A673 (cell line): ENCODE data around the gene LRRC71. TPM values are rescaled to one million over a fixed set of nuclear protein-coding genes. Genes with fewer than 3 reads are reported as not detected.
A peak's percentile ranks its signal among the peaks of the same experiment; 100 is the strongest.

ENCODE experiments used
- BruUV-seq: library from RNA; stranded (reverse); fragments of 400-500 nt; replicated peaks from 2 replicates; lab custom pipeline; 2021; lab: Mats Ljungman, UMichigan
- CTCF ChIA-PET: fragments of 300-600 bp; sonication (Branson Sonifier 250); formaldehyde crosslinking; loops from one replicate; lab custom pipeline; 2022; ENCODE audit warnings: antibody characterized with exemption; lab: Charles Lee
- POLR2A ChIA-PET: fragments of 300-600 bp; sonication (Branson Sonifier 250); formaldehyde crosslinking; loops from one replicate; lab custom pipeline; 2022; ENCODE audit warnings: antibody characterized with exemption; ENCODE audit not compliant: low non-redundant PET; lab: Charles Lee
- DNase-seq: peaks from one replicate; pipeline ENCODE4 v3.0.0-alpha.2; 2015; ENCODE audit warnings: low spot score
- H3K27ac ChIP-seq: fragments of 200-600 bp; sonication (generic); 2 replicates; pipeline ENCODE4 v1.5.1; 2016; ENCODE audit warnings: mixed run types, low read depth, mild to moderate bottlenecking, mixed read lengths, antibody characterized with exemption, low read length; ENCODE audit not compliant: poor library complexity, severe bottlenecking
- H3K27me3 ChIP-seq: fragments of 200-600 bp; sonication (generic); replicated peaks from 2 replicates; pipeline ENCODE4 v1.6.1; 2017; ENCODE audit warnings: mixed run types, low read depth, mild to moderate bottlenecking, mixed read lengths, antibody characterized with exemption, low read length; ENCODE audit not compliant: insufficient read depth, poor library complexity
- H3K36me3 ChIP-seq: fragments of 200-600 bp; sonication (generic); 2 replicates; pipeline ENCODE4 v1.6.1; 2016; ENCODE audit warnings: mixed run types, mild to moderate bottlenecking, mixed read lengths, antibody characterized with exemption, low read length; ENCODE audit not compliant: insufficient read depth, poor library complexity, severe bottlenecking
- H3K4me1 ChIP-seq: fragments of 200-600 bp; sonication (generic); 2 replicates; pipeline ENCODE4 v1.6.1; 2017; ENCODE audit warnings: mixed run types, mild to moderate bottlenecking, mixed read lengths, antibody characterized with exemption, low read length; ENCODE audit not compliant: insufficient read depth, poor library complexity, severe bottlenecking
- H3K4me3 ChIP-seq: fragments of 200-600 bp; sonication (generic); 2 replicates; pipeline ENCODE4 v1.5.1; 2016; ENCODE audit warnings: low read depth, mixed run types, mild to moderate bottlenecking, mixed read lengths, low read length; ENCODE audit not compliant: poor library complexity, severe bottlenecking
- H3K9me3 ChIP-seq: fragments of 200-600 bp; sonication (generic); 2 replicates; pipeline ENCODE4 v1.6.1; 2016; ENCODE audit warnings: mixed run types, low read depth, mild to moderate bottlenecking, mixed read lengths, antibody characterized with exemption, low read length; ENCODE audit not compliant: poor library complexity, severe bottlenecking
- EZH2 ChIP-seq: fragments of 200-600 bp; sonication (generic); IDR thresholded peaks from 2 replicates; pipeline ENCODE4 v1.6.1; 2017; ENCODE audit warnings: borderline replicate concordance, low read depth, mild to moderate bottlenecking, mixed read lengths, antibody characterized with exemption, low read length; ENCODE audit not compliant: poor library complexity, severe bottlenecking
- intact Hi-C: fragments of 100-400 bp; cut with micrococcal nuclease; formaldehyde crosslinking; loops from one replicate; pipeline ENCODE4 v1.10.0; 2022; ENCODE audit not compliant: unreplicated experiment
- total RNA-seq: library from RNA; stranded (reverse); gene quantifications from 2 replicates; pipeline ENCODE4 v1.2.3, GENCODE V29; 2021
- TF ChIP-seq, protein P1 (sequence below): fragments of 300-800, 200-600 bp; sonication (generic); conservative IDR thresholded peaks from 2 replicates; pipeline ENCODE4 v1.5.1; 2017; ENCODE audit warnings: low read depth, mild to moderate bottlenecking, antibody characterized with exemption, low read length, moderate library complexity, mixed read lengths

LRRC71 gene
- total RNA-seq, 1 experiment from 2014 or later: not detected

DNA sequence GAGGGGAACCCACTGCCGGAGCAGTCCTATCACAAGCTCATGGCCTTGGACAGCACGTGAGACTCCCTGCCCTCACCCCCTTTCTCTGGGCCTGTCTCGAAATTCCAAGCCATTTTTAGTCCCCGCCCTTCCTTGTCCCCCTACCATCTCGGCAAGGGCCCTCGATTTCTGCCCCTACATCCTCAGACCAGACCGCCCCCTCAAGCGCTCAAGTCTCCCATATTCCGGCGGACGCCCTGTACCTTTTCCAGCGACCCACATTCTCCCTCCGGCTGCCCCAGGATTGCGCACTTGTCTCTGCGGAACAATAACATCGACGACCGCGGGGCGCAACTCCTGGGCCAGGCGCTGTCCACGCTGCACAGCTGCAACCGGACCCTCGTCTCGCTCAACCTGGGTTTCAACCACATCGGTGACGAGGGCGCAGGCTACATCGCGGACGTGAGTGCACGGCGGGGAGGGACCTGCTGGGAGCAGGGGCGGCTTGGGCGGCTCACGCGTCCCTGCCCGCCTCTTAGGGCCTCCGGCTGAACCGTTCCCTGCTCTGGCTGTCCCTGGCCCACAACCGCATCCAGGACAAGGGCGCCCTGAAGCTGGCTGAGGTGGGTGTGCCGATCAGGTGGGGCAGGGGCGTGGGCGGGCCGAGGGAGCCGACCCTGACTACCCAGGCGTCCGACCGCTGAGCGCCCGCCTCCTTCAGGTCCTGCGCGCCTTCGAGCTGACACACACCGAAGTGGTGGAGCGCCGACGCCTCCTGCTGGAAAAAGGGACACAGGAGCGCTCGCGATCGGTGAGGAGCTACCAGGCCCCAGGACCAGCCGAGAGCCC lies 7.0 kb downstream of the LRRC71 start:
- intact Hi-C loops: loop anchor here (2.0 to 10.0 kb wide), 2 partner anchors 35 to 243 kb away; partner anchors contain the start of gene PEAR1
- POLR2A ChIA-PET: no interaction called here
- CTCF ChIA-PET: interaction anchor here (0.6 to 1.5 kb wide), 10 partner anchors 10 to 238 kb away, joined by 3 to 12 read pairs (median 4); no protein-coding TSS in a partner anchor
- DNase-seq: peak; percentile 85
- BruUV-seq: no TSS peak
- Histone ChIP-seq H3K36me3 (no peaks in the 10 kb centered on the region), H3K4me3 (peak overlapping the region; percentile 31), H3K27me3 (peaks cover 35% of the 10 kb centered on the region), H3K4me1 (no peaks in the 10 kb centered on the region), H3K27ac (no peak overlapping the region), H3K9me3 (no peaks in the 10 kb centered on the region)
- no peak for TF ChIP-seq EZH2
- TF ChIP-seq, protein P1, sequence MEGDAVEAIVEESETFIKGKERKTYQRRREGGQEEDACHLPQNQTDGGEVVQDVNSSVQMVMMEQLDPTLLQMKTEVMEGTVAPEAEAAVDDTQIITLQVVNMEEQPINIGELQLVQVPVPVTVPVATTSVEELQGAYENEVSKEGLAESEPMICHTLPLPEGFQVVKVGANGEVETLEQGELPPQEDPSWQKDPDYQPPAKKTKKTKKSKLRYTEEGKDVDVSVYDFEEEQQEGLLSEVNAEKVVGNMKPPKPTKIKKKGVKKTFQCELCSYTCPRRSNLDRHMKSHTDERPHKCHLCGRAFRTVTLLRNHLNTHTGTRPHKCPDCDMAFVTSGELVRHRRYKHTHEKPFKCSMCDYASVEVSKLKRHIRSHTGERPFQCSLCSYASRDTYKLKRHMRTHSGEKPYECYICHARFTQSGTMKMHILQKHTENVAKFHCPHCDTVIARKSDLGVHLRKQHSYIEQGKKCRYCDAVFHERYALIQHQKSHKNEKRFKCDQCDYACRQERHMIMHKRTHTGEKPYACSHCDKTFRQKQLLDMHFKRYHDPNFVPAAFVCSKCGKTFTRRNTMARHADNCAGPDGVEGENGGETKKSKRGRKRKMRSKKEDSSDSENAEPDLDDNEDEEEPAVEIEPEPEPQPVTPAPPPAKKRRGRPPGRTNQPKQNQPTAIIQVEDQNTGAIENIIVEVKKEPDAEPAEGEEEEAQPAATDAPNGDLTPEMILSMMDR: peak; percentile 81

GRCh38 chr1:156928043-156928602 lies 7.7 kb downstream of the LRRC71 start:
- Histone ChIP-seq H3K27ac (no peak overlapping the region), H3K4me1 (no peaks in the 10 kb centered on the region), H3K9me3 (no peaks in the 10 kb centered on the region), H3K36me3 (no peaks in the 10 kb centered on the region), H3K27me3 (peaks cover 28% of the 10 kb centered on the region), H3K4me3 (peak overlapping the region; percentile 31)
- no peak for DNase-seq
- ChIA-PET POLR2A (interaction anchor here (0.7 kb wide), 1 partner anchor 14 kb away, joined by 17 read pairs; no protein-coding TSS in a partner anchor), CTCF (interaction anchor here (0.6 to 1.5 kb wide), 10 partner anchors 11 to 239 kb away, joined by 3 to 12 read pairs (median 4); no protein-coding TSS in a partner anchor)
- TF ChIP-seq, protein P1: peak; percentile 7; the same call in 1 of the 2 replicates
- TF ChIP-seq EZH2: no peak
- intact Hi-C loops: loop anchor here (10.0 kb wide), 1 partner anchor 243 kb away; no protein-coding TSS in a partner anchor
- no TSS peak for BruUV-seq

DNA sequence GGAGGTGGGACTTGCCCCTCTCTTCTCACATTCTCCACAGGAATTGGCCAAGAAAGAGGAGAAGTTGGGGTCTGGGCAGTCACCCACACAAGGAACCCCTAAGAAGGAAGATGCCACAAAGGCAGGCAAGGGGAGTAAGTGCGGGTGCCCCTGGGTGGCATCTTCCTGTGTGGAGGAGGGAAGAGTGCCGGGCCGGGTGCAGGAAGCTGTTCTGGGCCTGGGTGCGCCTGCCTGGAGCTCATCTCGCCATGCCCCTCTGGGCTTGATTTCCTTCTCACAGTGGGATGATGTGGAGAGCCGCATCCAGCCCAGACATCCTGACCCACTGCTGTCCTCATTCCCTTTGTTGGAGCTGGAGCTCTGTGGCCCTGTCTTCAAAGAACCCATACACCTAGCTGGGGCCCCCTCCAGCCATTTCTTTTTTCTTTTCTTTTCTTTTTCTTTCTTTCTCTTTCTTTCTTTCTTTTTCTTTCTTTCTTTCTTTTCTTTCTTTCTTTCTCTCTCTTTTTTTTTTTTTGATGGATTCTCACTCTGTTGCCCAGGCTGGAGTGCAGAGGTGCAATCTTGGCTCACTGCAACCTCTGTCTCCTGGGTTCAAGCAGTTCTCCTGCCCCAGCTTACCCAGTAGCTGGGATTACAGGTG lies 9.3 kb downstream of the LRRC71 start:
- no TSS peak for BruUV-seq
- H3K27me3 ChIP-seq: peaks cover 12% of the 10 kb centered on the region

More for the DNA sequence above, 9.3 kb downstream of the LRRC71 start:
- intact Hi-C loops: loop anchor here (10.0 kb wide), 1 partner anchor 245 kb away; no protein-coding TSS in a partner anchor
- DNase-seq: no peak
- H3K36me3 ChIP-seq: no peaks in the 10 kb centered on the region
- no peaks in the 10 kb centered on the region for H3K4me1 ChIP-seq
- ChIA-PET CTCF (interaction anchor here (0.6 kb wide), 1 partner anchor 30 kb away, joined by 4 read pairs; no protein-coding TSS in a partner anchor), POLR2A (no interaction called here)
- H3K4me3 ChIP-seq: no peak overlapping the region
- no peak for TF ChIP-seq EZH2
- TF ChIP-seq, protein P1: no peak
- no peaks in the 10 kb centered on the region for H3K9me3 ChIP-seq
- H3K27ac ChIP-seq: no peak overlapping the region
